ENCODE data around the gene ADPRH. TPM values are rescaled to one million over a fixed set of nuclear protein-coding genes. Genes with fewer than 3 reads are reported as not detected.

Gene ADPRH
- total RNA-seq, 4 donors from 2014 or later = 9.5 to 17.7 (median 13.0) TPM

GRCh38 chr3:119611664-119612063, 32.4 kb downstream of the ADPRH start:
- TF ChIP-seq CTCF (IDR thresholded peaks at IDR 0.05; ENCODE audit: low read depth) = no peak

- no peak for TF ChIP-seq CTCF (IDR thresholded peaks at IDR 0.05; ENCODE audit: low read depth)
Measured at GRCh38 chr3:119613201-119613600, 33.9 kb downstream of the ADPRH start.

GRCh38 chr3:119613872-119614271, 34.6 kb downstream of the ADPRH start:
- no peak for TF ChIP-seq CTCF (IDR thresholded peaks at IDR 0.05; ENCODE audit: low read depth)

- TF ChIP-seq CTCF (IDR thresholded peaks at IDR 0.05; ENCODE audit: low read depth) = no peak
Measured at GRCh38 chr3:119616056-119616455, 36.8 kb downstream of the ADPRH start.

GRCh38 chr3:119619094-119619493, 39.8 kb downstream of the ADPRH start:
- no peak for TF ChIP-seq CTCF (IDR thresholded peaks at IDR 0.05; ENCODE audit: low read depth)

- no peak for TF ChIP-seq CTCF (IDR thresholded peaks at IDR 0.05; ENCODE audit: low read depth)
Measured at GRCh38 chr3:119620899-119621298, 41.6 kb downstream of the ADPRH start.

- TF ChIP-seq CTCF (IDR thresholded peaks at IDR 0.05; ENCODE audit: low read depth) = no peak
Measured at GRCh38 chr3:119624002-119624720, 44.9 kb downstream of the ADPRH start.

Data from subcutaneous adipose tissue (tissue), 4 donors.